H9 (cell line): ENCODE measurements around the gene DACT2. TPM values are rescaled to one million over a fixed set of nuclear protein-coding genes. Genes with fewer than 3 reads are reported as not detected.

Experiments
- DNase-seq: peaks from one replicate; pipeline ENCODE4 v3.0.0-alpha.2; 2017
- H2AFZ ChIP-seq: one replicate; pipeline ENCODE4 v1.6.1; 2013; ENCODE audit warnings: mild to moderate bottlenecking, low read length, control low read depth, moderate library complexity
- H2AK5ac ChIP-seq: 2 replicates; pipeline ENCODE4 v1.6.1; 2013; ENCODE audit warnings: low read length, control low read depth, mixed read lengths; ENCODE audit not compliant: insufficient read length
- H2BK120ac ChIP-seq: one replicate; pipeline ENCODE4 v1.6.1; 2013; ENCODE audit warnings: low read depth, mild to moderate bottlenecking, low read length, control low read depth, inconsistent platforms; ENCODE audit not compliant: poor library complexity, severe bottlenecking
- H2BK12ac ChIP-seq: 2 replicates; pipeline ENCODE4 v1.6.1; 2013; ENCODE audit warnings: low read length, control low read depth, mixed read lengths, low read depth; ENCODE audit not compliant: insufficient read length
- H2BK15ac ChIP-seq: 2 replicates; pipeline ENCODE4 v1.6.1; 2013; ENCODE audit warnings: low read depth, low read length, control low read depth
- H2BK20ac ChIP-seq: one replicate; pipeline ENCODE4 v1.6.1; 2013; ENCODE audit warnings: low read depth, mild to moderate bottlenecking, low read length, control low read depth, inconsistent platforms; ENCODE audit not compliant: poor library complexity, severe bottlenecking
- H2BK5ac ChIP-seq: 2 replicates; pipeline ENCODE4 v1.6.1; 2013; ENCODE audit warnings: low read length, control low read depth, mixed read lengths; ENCODE audit not compliant: insufficient read length
- H3K14ac ChIP-seq: 2 replicates; pipeline ENCODE4 v1.6.1; 2013; ENCODE audit warnings: low read length, control low read depth; ENCODE audit not compliant: insufficient read depth
- H3K18ac ChIP-seq: 2 replicates; pipeline ENCODE4 v1.6.1; 2013; ENCODE audit warnings: low read depth, mild to moderate bottlenecking, mixed read lengths, low read length, control low read depth; ENCODE audit not compliant: insufficient read length
- H3K23ac ChIP-seq: 2 replicates; pipeline ENCODE4 v1.6.1; 2013; ENCODE audit warnings: low read length, control low read depth, mixed read lengths, low read depth; ENCODE audit not compliant: insufficient read length
- H3K23me2 ChIP-seq: 2 replicates; pipeline ENCODE4 v1.6.1; 2013; ENCODE audit warnings: low read depth, mild to moderate bottlenecking, mixed read lengths, low read length, control low read depth; ENCODE audit not compliant: insufficient read length, poor library complexity, severe bottlenecking
- H3K27ac ChIP-seq: 2 replicates; pipeline ENCODE4 v1.5.1; 2013; ENCODE audit warnings: low read length, control low read depth, mixed read lengths, low read depth; ENCODE audit not compliant: insufficient read length
- H3K27me3 ChIP-seq: 2 replicates; pipeline ENCODE4 v1.6.1; 2013; ENCODE audit warnings: low read length, control low read depth, inconsistent platforms; ENCODE audit not compliant: insufficient read depth
- H3K4ac ChIP-seq: 2 replicates; pipeline ENCODE4 v1.6.1; 2013; ENCODE audit warnings: low read depth, mild to moderate bottlenecking, control low read depth, inconsistent platforms, low read length, moderate library complexity
- H3K4me1 ChIP-seq: 2 replicates; pipeline ENCODE4 v1.6.1; 2013; ENCODE audit warnings: low read length, control low read depth, inconsistent platforms; ENCODE audit not compliant: insufficient read depth
- H3K4me2 ChIP-seq: 2 replicates; pipeline ENCODE4 v1.6.1; 2013; ENCODE audit warnings: low read length, control low read depth, mixed read lengths; ENCODE audit not compliant: insufficient read length, insufficient read depth
- H3K56ac ChIP-seq: 2 replicates; pipeline ENCODE4 v1.6.1; 2013; ENCODE audit warnings: low read depth, mild to moderate bottlenecking, mixed read lengths, low read length, control low read depth; ENCODE audit not compliant: insufficient read length
- H3K79me1 ChIP-seq: 2 replicates; pipeline ENCODE4 v1.6.1; 2013; ENCODE audit warnings: low read depth, mild to moderate bottlenecking, moderate library complexity, low read length, control low read depth, inconsistent platforms; ENCODE audit not compliant: insufficient read depth, poor library complexity, severe bottlenecking
- H3K79me2 ChIP-seq: 2 replicates; pipeline ENCODE4 v1.6.1; 2013; ENCODE audit warnings: low read length, control low read depth, inconsistent platforms; ENCODE audit not compliant: insufficient read depth
- H3K9ac ChIP-seq: 2 replicates; pipeline ENCODE4 v1.6.1; 2013; ENCODE audit warnings: low read length, control low read depth, mixed read lengths; ENCODE audit not compliant: insufficient read length; ENCODE audit errors: extremely low read depth
- H3K9me3 ChIP-seq: one replicate; pipeline ENCODE4 v1.6.1; 2013; ENCODE audit warnings: low read depth, low read length, inconsistent platforms; ENCODE audit not compliant: control insufficient read depth
- H3T11ph ChIP-seq: one replicate; pipeline ENCODE4 v1.6.1; 2013; ENCODE audit warnings: mild to moderate bottlenecking, low read length, control low read depth, inconsistent platforms
- H4K20me1 ChIP-seq: one replicate; pipeline ENCODE4 v1.6.1; 2013; ENCODE audit not compliant: control insufficient read depth, insufficient read length, insufficient read depth
- H4K5ac ChIP-seq: 2 replicates; pipeline ENCODE4 v1.6.1; 2013; ENCODE audit warnings: low read depth, mild to moderate bottlenecking, mixed read lengths, low read length, control low read depth; ENCODE audit not compliant: insufficient read length
- H4K8ac ChIP-seq: replicated peaks from 2 replicates; pipeline ENCODE4 v1.6.1; 2013; ENCODE audit warnings: low read length, control low read depth, mixed read lengths, low read depth; ENCODE audit not compliant: insufficient read length
- H4K91ac ChIP-seq: 2 replicates; pipeline ENCODE4 v1.6.1; 2013; ENCODE audit warnings: low read depth, mild to moderate bottlenecking, moderate library complexity, mixed read lengths, low read length, control low read depth; ENCODE audit not compliant: insufficient read length
- H3K27ac Mint-ChIP-seq, 3 experiments: 2 replicates in 2 of 3; 3 replicates in 1 of 3; pipeline ENCODE4 v1.8.0; 2020 to 2021; ENCODE audit warnings: mixed read lengths in 3 of 3, mild to moderate bottlenecking in 1 of 3, moderate library complexity in 1 of 3
- H3K27me3 Mint-ChIP-seq: 2 replicates; pipeline ENCODE4 v1.8.0; 2021; ENCODE audit warnings: low read depth, mild to moderate bottlenecking, moderate library complexity, mixed read lengths
- H3K36me3 Mint-ChIP-seq, 3 experiments: 2 replicates in 2 of 3; 3 replicates in 1 of 3; pipeline ENCODE4 v1.8.0; 2020 to 2021; ENCODE audit warnings: low read depth in 3 of 3, mixed read lengths in 3 of 3; ENCODE audit not compliant: insufficient read depth in 1 of 3
- H3K4me1 Mint-ChIP-seq, 2 experiments: 2 replicates each; pipeline ENCODE4 v1.8.0; 2020; ENCODE audit warnings: mixed read lengths in 2 of 2
- H3K4me3 Mint-ChIP-seq, 2 experiments: 2 replicates in 1 of 2; 3 replicates in 1 of 2; pipeline ENCODE4 v1.8.0; 2020 to 2021; ENCODE audit warnings: mild to moderate bottlenecking in 2 of 2, mixed read lengths in 2 of 2, moderate library complexity in 1 of 2
- H3K9me3 Mint-ChIP-seq, 2 experiments: 2 replicates in 1 of 2; 3 replicates in 1 of 2; pipeline ENCODE4 v1.8.0; 2020; ENCODE audit warnings: mild to moderate bottlenecking in 2 of 2, mixed read lengths in 2 of 2, moderate library complexity in 1 of 2
- WGBS: extraction: QIAGEN DNeasy Blood & Tissue Kit; methylation state at CpG from one replicate; pipeline ENCODE4 v1.1.7; 2013; ENCODE audit warnings: missing lambda C conversion rate, low lambda C conversion rate, mixed read lengths; ENCODE audit not compliant: insufficient read length; ENCODE audit errors: extremely low coverage; 5-methylcytosine and 5-hydroxymethylcytosine counted together
- total RNA-seq: library from RNA; stranded (reverse); gene quantifications from 2 replicates; pipeline ENCODE4 v1.2.1, GENCODE V29; 2021
- TF ChIP-seq, protein P1 (sequence below): fragments of 200-600 bp; sonication (generic); conservative IDR thresholded peaks from 3 replicates; pipeline ENCODE4 v1.8.0; 2021; ENCODE audit warnings: antibody characterized with exemption, mild to moderate bottlenecking

The DACT2 gene
- total RNA-seq, 1 experiment from 2014 or later, result 1.8 TPM

DNA sequence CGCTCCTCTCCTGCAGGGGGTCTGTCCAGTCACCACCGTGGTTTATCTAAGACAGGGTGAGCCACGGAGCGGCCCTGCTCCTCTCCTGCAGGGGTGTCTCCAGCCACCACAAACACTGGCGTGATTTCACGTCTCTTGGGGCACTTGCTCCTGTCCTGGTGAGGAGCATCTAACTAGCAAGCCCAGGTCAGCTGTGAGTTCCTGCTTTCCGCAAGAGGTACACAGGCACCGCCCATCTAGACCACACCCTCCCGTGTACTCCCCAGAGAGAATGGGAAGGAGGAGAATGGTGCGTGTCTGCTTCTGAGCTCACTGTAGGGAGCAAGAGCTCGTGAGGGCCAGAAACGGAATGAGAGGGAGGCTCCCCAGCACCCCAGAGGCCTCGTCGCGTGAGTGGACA lies 40.7 kb downstream of the DACT2 start:
- Histone ChIP-seq H3K18ac (no peak overlapping the region), H4K91ac (no peak overlapping the region), H2BK120ac (no peak overlapping the region), H4K8ac (no peak overlapping the region), H3K23ac (no peak overlapping the region), H3K4ac (no peak overlapping the region), H3K9me3 (no peaks in the 10 kb centered on the region), H3T11ph (no peak overlapping the region), H2BK5ac (no peak overlapping the region), H2BK12ac (no peak overlapping the region), H3K79me2 (no peaks in the 10 kb centered on the region), H3K14ac (no peak overlapping the region), H3K27me3 (no peaks in the 10 kb centered on the region), H3K9ac (no peak overlapping the region), H3K23me2 (no peaks in the 10 kb centered on the region), H3K27ac (no peak overlapping the region), H2AK5ac (no peak overlapping the region), H4K20me1 (no peaks in the 10 kb centered on the region), H3K56ac (no peak overlapping the region), H2BK20ac (no peak overlapping the region), H2AFZ (no peak overlapping the region), H2BK15ac (no peak overlapping the region), H3K4me2 (no peak overlapping the region), H3K4me1 (no peaks in the 10 kb centered on the region; the same call in 1 of the 2 replicates), H4K5ac (no peak overlapping the region), H3K79me1 (no peaks in the 10 kb centered on the region)
- DNase-seq, result no peak
- H3K27me3 Mint-ChIP-seq, result peaks cover 27% of the 10 kb centered on the region
- TF ChIP-seq, protein P1, sequence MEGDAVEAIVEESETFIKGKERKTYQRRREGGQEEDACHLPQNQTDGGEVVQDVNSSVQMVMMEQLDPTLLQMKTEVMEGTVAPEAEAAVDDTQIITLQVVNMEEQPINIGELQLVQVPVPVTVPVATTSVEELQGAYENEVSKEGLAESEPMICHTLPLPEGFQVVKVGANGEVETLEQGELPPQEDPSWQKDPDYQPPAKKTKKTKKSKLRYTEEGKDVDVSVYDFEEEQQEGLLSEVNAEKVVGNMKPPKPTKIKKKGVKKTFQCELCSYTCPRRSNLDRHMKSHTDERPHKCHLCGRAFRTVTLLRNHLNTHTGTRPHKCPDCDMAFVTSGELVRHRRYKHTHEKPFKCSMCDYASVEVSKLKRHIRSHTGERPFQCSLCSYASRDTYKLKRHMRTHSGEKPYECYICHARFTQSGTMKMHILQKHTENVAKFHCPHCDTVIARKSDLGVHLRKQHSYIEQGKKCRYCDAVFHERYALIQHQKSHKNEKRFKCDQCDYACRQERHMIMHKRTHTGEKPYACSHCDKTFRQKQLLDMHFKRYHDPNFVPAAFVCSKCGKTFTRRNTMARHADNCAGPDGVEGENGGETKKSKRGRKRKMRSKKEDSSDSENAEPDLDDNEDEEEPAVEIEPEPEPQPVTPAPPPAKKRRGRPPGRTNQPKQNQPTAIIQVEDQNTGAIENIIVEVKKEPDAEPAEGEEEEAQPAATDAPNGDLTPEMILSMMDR, result no peak
- H3K9me3 Mint-ChIP-seq, result no peaks in the 10 kb centered on the region
- peaks cover 19 to 30% of the 10 kb centered on the region in 2 experiments for H3K4me1 Mint-ChIP-seq
- no peak overlapping the region; a peak in 1 of 7 replicates for H3K27ac Mint-ChIP-seq
- WGBS, result no CpG with 5 or more reads among the region's 15 CpGs
- no peaks in the 10 kb centered on the region for H3K36me3 Mint-ChIP-seq
- no peak overlapping the region for H3K4me3 Mint-ChIP-seq
